C4-2B (cell line): ENCODE data around the gene TNS1.

Source experiments
- CTCF ChIP-seq: fragments of 450-650 bp; conservative IDR thresholded peaks from 2 replicates; pipeline ENCODE4 v1.5.1; 2017; ENCODE audit warnings: mild to moderate bottlenecking
- ZFX ChIP-seq: fragments of 450-650 bp; IDR thresholded peaks from 2 replicates; pipeline ENCODE4 v1.6.1; 2017

- TF ChIP-seq ZFX: no peak
- no peak for TF ChIP-seq CTCF
These were observed 63.6 kb downstream of the TNS1 start for GRCh38 chr2:217939220-217939619.
